Measurements from ENCODE around the gene PLCXD1. TPM values are rescaled to one million over a fixed set of nuclear protein-coding genes. Genes with fewer than 3 reads are reported as not detected.
"Not testable (repeated sequence)": the region's sequence is repeated elsewhere in the genome, so short reads cannot be mapped to it uniquely, and the experiment has no call there.

Gene PLCXD1
- total RNA-seq, 1 experiment from 2014 or later: 60.9 TPM

GRCh38 chrX:324664-325063 lies 43.5 kb downstream of the PLCXD1 start:
- H3K27ac ChIP-seq (ENCODE audit: low read depth, low read length, poor library complexity, severe bottlenecking); BruUV-seq (replicated peaks); H3K4me1 ChIP-seq (ENCODE audit: insufficient read depth, low read length, poor library complexity, severe bottlenecking); H3K9me3 ChIP-seq (ENCODE audit: low read depth, low read length, poor library complexity, severe bottlenecking); CTCF ChIA-PET; H3K36me3 ChIP-seq (ENCODE audit: insufficient read depth, low read length, poor library complexity, severe bottlenecking); H3K27me3 ChIP-seq (replicated peaks; ENCODE audit: insufficient read depth, low read depth, low read length, poor library complexity); POLR2A ChIA-PET (ENCODE audit: low non-redundant PET); intact Hi-C loops (cut with micrococcal nuclease; ENCODE audit: unreplicated experiment); H3K4me3 ChIP-seq (ENCODE audit: low read depth, low read length, poor library complexity, severe bottlenecking): not testable (repeated sequence)
- peak; percentile 62 for DNase-seq (ENCODE audit: low spot score)
- TF ChIP-seq, protein P1, sequence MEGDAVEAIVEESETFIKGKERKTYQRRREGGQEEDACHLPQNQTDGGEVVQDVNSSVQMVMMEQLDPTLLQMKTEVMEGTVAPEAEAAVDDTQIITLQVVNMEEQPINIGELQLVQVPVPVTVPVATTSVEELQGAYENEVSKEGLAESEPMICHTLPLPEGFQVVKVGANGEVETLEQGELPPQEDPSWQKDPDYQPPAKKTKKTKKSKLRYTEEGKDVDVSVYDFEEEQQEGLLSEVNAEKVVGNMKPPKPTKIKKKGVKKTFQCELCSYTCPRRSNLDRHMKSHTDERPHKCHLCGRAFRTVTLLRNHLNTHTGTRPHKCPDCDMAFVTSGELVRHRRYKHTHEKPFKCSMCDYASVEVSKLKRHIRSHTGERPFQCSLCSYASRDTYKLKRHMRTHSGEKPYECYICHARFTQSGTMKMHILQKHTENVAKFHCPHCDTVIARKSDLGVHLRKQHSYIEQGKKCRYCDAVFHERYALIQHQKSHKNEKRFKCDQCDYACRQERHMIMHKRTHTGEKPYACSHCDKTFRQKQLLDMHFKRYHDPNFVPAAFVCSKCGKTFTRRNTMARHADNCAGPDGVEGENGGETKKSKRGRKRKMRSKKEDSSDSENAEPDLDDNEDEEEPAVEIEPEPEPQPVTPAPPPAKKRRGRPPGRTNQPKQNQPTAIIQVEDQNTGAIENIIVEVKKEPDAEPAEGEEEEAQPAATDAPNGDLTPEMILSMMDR (conservative IDR thresholded peaks at IDR 0.05; ENCODE audit: low read depth, low read length): peak; percentile 35; the same call in 1 of the 2 replicates

GRCh38 chrX:327660-328126 lies 46.5 kb downstream of the PLCXD1 start:
- POLR2A ChIA-PET (ENCODE audit: low non-redundant PET): no interaction called here
- H3K4me1 ChIP-seq (ENCODE audit: insufficient read depth, low read length, poor library complexity, severe bottlenecking): peaks cover 7% of the 10 kb centered on the region
- TF ChIP-seq EZH2 (IDR thresholded peaks at IDR 0.05; ENCODE audit: borderline replicate concordance, low read depth, low read length, poor library complexity, severe bottlenecking): no peak
- TF ChIP-seq, protein P1 (conservative IDR thresholded peaks at IDR 0.05; ENCODE audit: low read depth, low read length): no peak
- no peak overlapping the region for H3K27ac ChIP-seq (ENCODE audit: low read depth, low read length, poor library complexity, severe bottlenecking)
- intact Hi-C loops (cut with micrococcal nuclease; ENCODE audit: unreplicated experiment): no loop called here
- H3K4me3 ChIP-seq (ENCODE audit: low read depth, low read length, poor library complexity, severe bottlenecking): no peak overlapping the region
- CTCF ChIA-PET: no interaction called here
- BruUV-seq (replicated peaks): no TSS peak
- H3K9me3 ChIP-seq (ENCODE audit: low read depth, low read length, poor library complexity, severe bottlenecking): no peaks in the 10 kb centered on the region
- DNase-seq (ENCODE audit: low spot score): no peak
- no peaks in the 10 kb centered on the region for H3K27me3 ChIP-seq (replicated peaks; ENCODE audit: insufficient read depth, low read depth, low read length, poor library complexity)
- H3K36me3 ChIP-seq (ENCODE audit: insufficient read depth, low read length, poor library complexity, severe bottlenecking): no peaks in the 10 kb centered on the region

DNA sequence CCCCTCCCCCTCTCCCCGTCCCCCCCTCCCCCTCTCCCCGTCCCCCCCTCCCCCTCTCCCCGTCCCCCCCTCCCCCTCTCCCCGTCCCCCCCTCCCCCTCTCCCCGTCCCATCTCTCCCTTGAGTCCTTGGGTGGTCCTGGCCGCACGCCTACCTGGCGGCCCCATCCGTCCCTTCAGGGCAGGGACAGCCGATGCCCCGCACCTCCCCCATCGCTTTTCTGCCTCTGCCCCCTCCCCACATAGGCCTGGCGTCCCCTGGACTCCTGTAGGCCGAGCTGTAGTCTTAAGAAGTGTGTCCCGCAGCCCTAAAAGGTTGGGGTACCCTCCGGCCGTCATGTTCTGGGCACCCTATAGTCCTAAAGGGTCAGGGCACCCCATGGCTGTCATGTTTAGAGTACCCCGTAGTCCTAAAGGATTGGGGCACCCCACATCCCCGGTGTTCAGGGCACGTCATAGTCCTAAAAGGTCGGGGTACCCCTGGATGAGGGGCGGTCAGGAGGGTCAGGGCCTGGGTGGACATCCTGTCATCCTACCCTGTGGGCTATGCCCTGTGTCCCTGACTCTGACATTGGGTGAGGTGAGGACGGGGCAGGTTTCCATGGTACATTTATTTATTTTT lies 48.2 kb downstream of the PLCXD1 start:
- Histone ChIP-seq H3K4me3 (ENCODE audit: low read depth, low read length, poor library complexity, severe bottlenecking) (no peak overlapping the region), H3K36me3 (ENCODE audit: insufficient read depth, low read length, poor library complexity, severe bottlenecking) (no peaks in the 10 kb centered on the region), H3K27me3 (replicated peaks; ENCODE audit: insufficient read depth, low read depth, low read length, poor library complexity) (no peaks in the 10 kb centered on the region), H3K27ac (ENCODE audit: low read depth, low read length, poor library complexity, severe bottlenecking) (no peak overlapping the region), H3K9me3 (ENCODE audit: low read depth, low read length, poor library complexity, severe bottlenecking) (no peaks in the 10 kb centered on the region), H3K4me1 (ENCODE audit: insufficient read depth, low read length, poor library complexity, severe bottlenecking) (peaks cover 7% of the 10 kb centered on the region)
- ChIA-PET POLR2A (ENCODE audit: low non-redundant PET) (no interaction called here), CTCF (no interaction called here)
- BruUV-seq (replicated peaks): no TSS peak
- TF ChIP-seq, protein P1 (conservative IDR thresholded peaks at IDR 0.05; ENCODE audit: low read depth, low read length): no peak
- no peak for DNase-seq (ENCODE audit: low spot score)
- intact Hi-C loops (cut with micrococcal nuclease; ENCODE audit: unreplicated experiment): no loop called here

GRCh38 chrX:330141-330725 lies 49.1 kb downstream of the PLCXD1 start:
- BruUV-seq (replicated peaks); H3K27ac ChIP-seq (ENCODE audit: low read depth, low read length, poor library complexity, severe bottlenecking); intact Hi-C loops (cut with micrococcal nuclease; ENCODE audit: unreplicated experiment); CTCF ChIA-PET; H3K4me1 ChIP-seq (ENCODE audit: insufficient read depth, low read length, poor library complexity, severe bottlenecking); H3K9me3 ChIP-seq (ENCODE audit: low read depth, low read length, poor library complexity, severe bottlenecking); DNase-seq (ENCODE audit: low spot score); H3K27me3 ChIP-seq (replicated peaks; ENCODE audit: insufficient read depth, low read depth, low read length, poor library complexity); H3K36me3 ChIP-seq (ENCODE audit: insufficient read depth, low read length, poor library complexity, severe bottlenecking); H3K4me3 ChIP-seq (ENCODE audit: low read depth, low read length, poor library complexity, severe bottlenecking); POLR2A ChIA-PET (ENCODE audit: low non-redundant PET): not testable (repeated sequence)
